Loucy (cell line): ENCODE results near the gene GJA9.

ENCODE experiments used
- EZH2phosphoT487 ChIP-seq: fragments of 200-600 bp; IDR thresholded peaks from 2 replicates; pipeline ENCODE4 v1.6.1; 2018; ENCODE audit warnings: antibody characterized with exemption, mild to moderate bottlenecking, moderate library complexity, borderline replicate concordance
- TF ChIP-seq, protein P1 (sequence below): fragments of 200-600 bp; sonication (generic); conservative IDR thresholded peaks from 2 replicates; pipeline ENCODE4 v1.5.1; 2014; ENCODE audit warnings: mild to moderate bottlenecking, antibody characterized with exemption, low read length

DNA sequence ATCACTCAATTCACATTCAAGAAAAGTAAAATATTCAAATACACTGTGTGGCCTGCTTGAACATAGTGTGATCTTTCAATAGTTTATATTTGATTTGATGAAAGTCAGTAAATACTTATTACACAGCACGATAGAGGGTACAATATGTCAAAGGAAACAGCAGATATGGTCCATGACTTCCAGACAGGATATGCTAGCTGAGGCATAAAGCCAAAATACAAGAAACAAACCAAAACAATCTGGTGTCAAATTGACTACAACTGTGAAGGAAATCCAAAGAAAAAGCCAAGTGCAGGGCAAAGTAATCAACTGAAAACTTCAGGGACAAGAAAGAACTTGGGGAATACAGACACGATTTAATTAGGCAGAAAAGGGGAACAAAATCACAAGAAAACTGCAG is 41.1 kb downstream of the GJA9 start:
- TF ChIP-seq, protein P1, sequence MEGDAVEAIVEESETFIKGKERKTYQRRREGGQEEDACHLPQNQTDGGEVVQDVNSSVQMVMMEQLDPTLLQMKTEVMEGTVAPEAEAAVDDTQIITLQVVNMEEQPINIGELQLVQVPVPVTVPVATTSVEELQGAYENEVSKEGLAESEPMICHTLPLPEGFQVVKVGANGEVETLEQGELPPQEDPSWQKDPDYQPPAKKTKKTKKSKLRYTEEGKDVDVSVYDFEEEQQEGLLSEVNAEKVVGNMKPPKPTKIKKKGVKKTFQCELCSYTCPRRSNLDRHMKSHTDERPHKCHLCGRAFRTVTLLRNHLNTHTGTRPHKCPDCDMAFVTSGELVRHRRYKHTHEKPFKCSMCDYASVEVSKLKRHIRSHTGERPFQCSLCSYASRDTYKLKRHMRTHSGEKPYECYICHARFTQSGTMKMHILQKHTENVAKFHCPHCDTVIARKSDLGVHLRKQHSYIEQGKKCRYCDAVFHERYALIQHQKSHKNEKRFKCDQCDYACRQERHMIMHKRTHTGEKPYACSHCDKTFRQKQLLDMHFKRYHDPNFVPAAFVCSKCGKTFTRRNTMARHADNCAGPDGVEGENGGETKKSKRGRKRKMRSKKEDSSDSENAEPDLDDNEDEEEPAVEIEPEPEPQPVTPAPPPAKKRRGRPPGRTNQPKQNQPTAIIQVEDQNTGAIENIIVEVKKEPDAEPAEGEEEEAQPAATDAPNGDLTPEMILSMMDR: no peak
- TF ChIP-seq EZH2phosphoT487: no peak
